Activated CD8-positive, alpha-beta T cell treated with anti-CD3 and anti-CD28 coated beads for 36 hours (primary cell): ENCODE data around the gene LRTM2. TPM values are rescaled to one million over a fixed set of nuclear protein-coding genes. Genes with fewer than 3 reads are reported as not detected.

Source experiments
- ATAC-seq: fragments of 200-7000 bp; cut with Tn5 transposase; one replicate; pipeline ENCODE4 v1.10.0; 2021; ENCODE audit warnings: mild to moderate bottlenecking, moderate library complexity
- CTCF ChIA-PET: fragments of 350-600 bp; sonication (Branson Sonifier 250); formaldehyde crosslinking; loops from one replicate; lab custom pipeline; 2021; ENCODE audit warnings: antibody characterized with exemption; lab: Charles Lee
- POLR2A ChIA-PET: fragments of 350-600 bp; sonication (Branson Sonifier 250); formaldehyde crosslinking; loops from one replicate; lab custom pipeline; 2021; ENCODE audit warnings: antibody characterized with exemption; lab: Charles Lee
- DNase-seq: peaks from one replicate; pipeline ENCODE4 v3.0.0-alpha.2; 2020
- H3K27ac Mint-ChIP-seq: one replicate; pipeline ENCODE4 v1.8.0; 2021; ENCODE audit warnings: mild to moderate bottlenecking, mixed read lengths
- H3K27me3 Mint-ChIP-seq: one replicate; pipeline ENCODE4 v1.8.0; 2021; ENCODE audit warnings: mixed read lengths
- H3K36me3 Mint-ChIP-seq: one replicate; pipeline ENCODE4 v1.8.0; 2021; ENCODE audit warnings: low read depth, mixed read lengths
- H3K4me1 Mint-ChIP-seq: one replicate; pipeline ENCODE4 v1.8.0; 2021; ENCODE audit warnings: low read depth, mixed read lengths
- H3K4me3 Mint-ChIP-seq: one replicate; pipeline ENCODE4 v1.8.0; 2021; ENCODE audit warnings: mild to moderate bottlenecking, moderate library complexity, mixed read lengths
- H3K9me3 Mint-ChIP-seq: one replicate; pipeline ENCODE4 v1.8.0; 2021; ENCODE audit warnings: mixed read lengths
- CTCF ChIP-seq: fragments of 200-600 bp; IDR thresholded peaks from one replicate; pipeline ENCODE4 v1.8.0; 2022; ENCODE audit warnings: antibody characterized with exemption, mild to moderate bottlenecking
- intact Hi-C: fragments of 100-400 bp; cut with micrococcal nuclease; formaldehyde crosslinking; loops from one replicate; pipeline ENCODE4 v1.10.0; 2022
- total RNA-seq, 2 experiments: library from RNA; stranded (reverse); gene quantifications; one replicate each; pipeline ENCODE4 v1.2.3, GENCODE V29; 2021

Gene LRTM2
- total RNA-seq, 2 experiments from 2014 or later = not detected

GRCh38 chr12:1858456-1858855 is 38.1 kb downstream of the LRTM2 start:
- ATAC-seq (no peak), DNase-seq (no peak)
- intact Hi-C loops = no loop called here
- ChIA-PET POLR2A (no interaction called here), CTCF (no interaction called here)
- Mint-ChIP-seq H3K27me3 (no peaks in the 10 kb centered on the region), H3K27ac (no peak overlapping the region), H3K36me3 (no peaks in the 10 kb centered on the region), H3K4me1 (no peaks in the 10 kb centered on the region), H3K4me3 (no peak overlapping the region), H3K9me3 (no peaks in the 10 kb centered on the region)
- TF ChIP-seq CTCF = no peak

GRCh38 chr12:1859643-1860042 is 39.3 kb downstream of the LRTM2 start:
- no peaks in the 10 kb centered on the region for H3K9me3 Mint-ChIP-seq
- TF ChIP-seq CTCF = no peak
- DNase-seq (no peak), ATAC-seq (no peak)
- H3K27ac Mint-ChIP-seq = no peak overlapping the region
- H3K27me3 Mint-ChIP-seq = peaks cover 4% of the 10 kb centered on the region
- intact Hi-C loops = no loop called here
- H3K4me3 Mint-ChIP-seq = no peak overlapping the region
- no peaks in the 10 kb centered on the region for H3K36me3 Mint-ChIP-seq
- no peaks in the 10 kb centered on the region for H3K4me1 Mint-ChIP-seq
- ChIA-PET POLR2A (no interaction called here), CTCF (no interaction called here)

- no peaks in the 10 kb centered on the region for H3K36me3 Mint-ChIP-seq
- intact Hi-C loops = no loop called here
- no peaks in the 10 kb centered on the region for H3K4me1 Mint-ChIP-seq
- TF ChIP-seq CTCF = no peak
- ChIA-PET CTCF (interaction anchor here (1.9 kb wide), 1 partner anchor 77 kb away, joined by 7 read pairs; no protein-coding TSS in a partner anchor), POLR2A (interaction anchor here (1.5 kb wide), 1 partner anchor 12 kb away, joined by 3 read pairs; no protein-coding TSS in a partner anchor)
- H3K27me3 Mint-ChIP-seq = peaks cover 23% of the 10 kb centered on the region
- H3K9me3 Mint-ChIP-seq = no peaks in the 10 kb centered on the region
- H3K4me3 Mint-ChIP-seq = no peak overlapping the region
- no peak for ATAC-seq
- H3K27ac Mint-ChIP-seq = no peak overlapping the region
- DNase-seq = no peak
These were observed 42.6 kb downstream of the LRTM2 start for GRCh38 chr12:1862973-1863372.

GRCh38 chr12:1863823-1864222 is 43.5 kb downstream of the LRTM2 start:
- POLR2A ChIA-PET = no interaction called here
- H3K4me3 Mint-ChIP-seq = no peak overlapping the region
- CTCF ChIA-PET = no interaction called here
- no peaks in the 10 kb centered on the region for H3K36me3 Mint-ChIP-seq
- no peaks in the 10 kb centered on the region for H3K9me3 Mint-ChIP-seq
- ATAC-seq = no peak
- H3K27ac Mint-ChIP-seq = no peak overlapping the region
- no peak for DNase-seq
- intact Hi-C loops = no loop called here
- H3K4me1 Mint-ChIP-seq = no peaks in the 10 kb centered on the region
- no peak for TF ChIP-seq CTCF
- H3K27me3 Mint-ChIP-seq = peaks cover 27% of the 10 kb centered on the region

- Mint-ChIP-seq H3K27ac (no peak overlapping the region), H3K36me3 (no peaks in the 10 kb centered on the region), H3K4me1 (no peaks in the 10 kb centered on the region), H3K4me3 (no peak overlapping the region), H3K27me3 (peaks cover 28% of the 10 kb centered on the region), H3K9me3 (no peaks in the 10 kb centered on the region)
- DNase-seq (no peak), ATAC-seq (no peak)
- ChIA-PET CTCF (no interaction called here), POLR2A (no interaction called here)
- no peak for TF ChIP-seq CTCF
- intact Hi-C loops = no loop called here
These were observed 44.1 kb downstream of the LRTM2 start for GRCh38 chr12:1864456-1864855.
